HK-2 (cell line): Measurements from ENCODE around the gene TDRD3.
A peak's percentile ranks its signal among the peaks of the same experiment; 100 is the strongest.
"Not testable (repeated sequence)": the region's sequence is repeated elsewhere in the genome, so short reads cannot be mapped to it uniquely, and the experiment has no call there.

Source experiments
- DNase-seq: peaks from one replicate; pipeline ENCODE4 v3.0.0-alpha.2; 2018; ENCODE audit not compliant: unreplicated experiment

The TDRD3 gene

DNA sequence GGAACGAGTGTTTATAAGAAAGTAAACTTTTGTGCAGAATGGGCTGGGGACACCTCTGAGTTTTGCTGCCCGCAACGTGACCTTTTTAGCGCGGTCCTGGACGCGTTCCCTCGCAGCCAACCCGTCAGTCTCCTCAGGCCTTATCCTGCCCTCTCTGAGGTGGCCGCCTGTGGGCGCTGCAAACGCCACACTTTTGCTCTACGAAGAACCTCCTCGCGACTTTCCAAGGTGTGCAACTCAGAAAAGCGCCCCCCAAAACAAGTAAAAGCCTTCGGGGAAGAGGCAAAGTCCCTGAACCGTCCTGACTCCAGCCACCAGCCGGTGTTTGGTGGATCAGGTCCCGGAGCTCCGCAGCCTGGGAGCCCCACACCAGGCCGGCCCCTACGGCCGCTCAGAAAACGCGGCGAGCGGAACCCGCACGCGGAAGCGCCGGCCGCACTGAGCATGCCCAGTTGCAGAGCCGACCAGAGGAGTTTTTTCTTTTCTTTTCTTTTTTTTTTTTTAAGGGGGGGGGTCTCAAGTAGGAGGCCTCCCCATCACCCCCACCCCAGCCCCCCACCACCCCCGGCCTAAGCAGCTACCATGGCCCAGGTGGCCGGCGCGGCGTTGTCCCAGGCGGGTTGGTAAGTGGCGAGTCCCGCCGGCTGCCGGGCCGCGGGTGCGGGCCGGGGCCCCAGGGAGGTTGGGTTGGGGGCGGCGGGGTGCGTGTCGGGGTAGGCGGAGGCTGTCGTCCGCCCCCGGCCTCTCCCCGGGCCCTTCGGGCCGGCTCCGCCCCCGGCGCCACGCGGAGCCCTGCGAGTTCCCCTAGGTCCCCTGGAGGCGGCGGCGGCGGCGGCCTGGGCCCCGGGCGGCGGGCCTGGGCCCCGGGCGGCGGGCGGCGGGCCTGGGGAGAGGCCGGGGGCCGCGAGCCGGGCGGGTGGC is at the start of gene TDRD3:
Gene TDRD3 (plus strand): TSS at position 438 of the 921 bp plus-strand sequence. CDS start 145 bp downstream, at position 583.
- DNase-seq = peak; percentile 75

- DNase-seq = no peak
These were observed 49.3 kb upstream of the TDRD3 start for GRCh38 chr13:60347690-60348089.

DNA sequence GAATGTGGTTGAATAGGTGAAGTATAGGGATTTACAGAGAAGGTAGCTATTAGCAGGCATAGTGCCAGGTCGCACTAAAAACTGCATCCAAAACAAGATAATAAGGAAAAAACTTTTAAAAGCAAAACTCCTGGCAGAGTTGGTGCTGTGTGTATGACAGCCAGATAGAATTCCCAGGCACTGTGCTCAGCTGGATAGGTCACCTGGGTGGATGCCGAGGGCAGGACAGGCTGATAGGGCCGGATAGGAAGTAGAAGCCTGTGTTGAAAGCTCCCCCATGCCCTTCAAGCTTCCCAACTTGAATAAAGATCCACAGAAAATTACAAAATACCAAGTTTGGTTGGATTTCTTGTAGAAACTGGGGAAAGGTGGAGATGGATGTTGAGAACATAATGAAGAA is 48.9 kb upstream of the TDRD3 start:
- DNase-seq = no peak

- DNase-seq = peak; percentile 1
These were observed 45.7 kb upstream of the TDRD3 start for GRCh38 chr13:60351326-60351725.

- no peak for DNase-seq
These were observed 45.0 kb upstream of the TDRD3 start for GRCh38 chr13:60351855-60352615.

DNA sequence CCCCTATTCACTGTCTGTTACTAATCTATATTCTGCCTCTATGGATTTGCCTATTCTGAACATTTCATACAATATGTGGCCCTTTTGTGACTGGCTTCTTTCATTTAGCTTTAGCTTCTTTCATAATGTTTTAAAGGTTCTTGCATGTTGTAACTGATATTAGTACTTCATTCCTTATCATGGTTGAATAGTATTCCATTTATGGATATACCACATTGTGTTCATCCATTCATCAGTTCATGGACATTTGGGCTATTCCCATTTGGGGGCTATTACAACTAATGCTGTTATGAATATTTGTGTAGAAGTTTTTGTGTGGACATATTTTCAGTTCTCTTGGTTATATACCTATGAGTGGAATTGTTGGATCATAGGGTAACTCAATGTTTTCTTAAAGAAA is 44.4 kb upstream of the TDRD3 start:
- DNase-seq = no peak

DNA sequence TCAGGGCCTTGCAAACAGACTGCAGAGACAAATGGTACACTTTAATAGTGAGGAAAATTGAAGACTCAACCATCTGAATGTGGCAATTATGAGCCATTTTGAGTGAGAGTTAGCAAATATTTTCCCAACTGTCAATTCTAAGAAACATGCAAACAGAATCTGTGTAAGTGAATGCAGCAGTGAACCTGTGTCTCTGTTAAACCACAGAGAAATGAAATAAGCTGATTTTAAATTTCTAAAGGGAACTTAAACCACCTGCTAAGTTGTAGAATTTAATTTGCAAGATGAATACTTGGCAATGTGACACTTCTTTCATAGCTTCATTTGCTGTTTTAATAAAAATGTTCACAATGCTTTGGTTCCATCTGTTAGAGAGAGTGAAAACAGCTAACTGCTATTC is 42.0 kb upstream of the TDRD3 start:
- DNase-seq = no peak

DNA sequence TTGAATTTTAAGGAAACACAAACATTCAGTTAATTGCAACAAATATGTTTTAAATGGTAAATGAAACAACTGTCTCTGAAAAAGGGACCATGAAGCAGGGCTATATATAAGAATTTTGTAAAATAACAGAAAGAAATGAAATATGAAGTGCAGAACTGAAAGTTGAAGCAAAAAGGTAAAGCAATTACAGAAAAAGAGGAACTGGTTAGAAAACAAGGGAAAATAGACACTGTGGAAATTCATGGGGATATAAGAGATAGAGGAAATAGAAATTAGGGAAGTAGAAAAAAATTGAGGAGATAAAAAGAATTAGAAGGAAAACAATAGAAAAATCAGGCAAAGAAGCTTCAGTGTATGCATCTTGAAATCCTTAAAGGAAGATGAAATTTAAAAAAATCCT is 40.0 kb upstream of the TDRD3 start:
- no peak for DNase-seq

GRCh38 chr13:60358453-60358852 is 38.6 kb upstream of the TDRD3 start:
- no peak for DNase-seq

DNA sequence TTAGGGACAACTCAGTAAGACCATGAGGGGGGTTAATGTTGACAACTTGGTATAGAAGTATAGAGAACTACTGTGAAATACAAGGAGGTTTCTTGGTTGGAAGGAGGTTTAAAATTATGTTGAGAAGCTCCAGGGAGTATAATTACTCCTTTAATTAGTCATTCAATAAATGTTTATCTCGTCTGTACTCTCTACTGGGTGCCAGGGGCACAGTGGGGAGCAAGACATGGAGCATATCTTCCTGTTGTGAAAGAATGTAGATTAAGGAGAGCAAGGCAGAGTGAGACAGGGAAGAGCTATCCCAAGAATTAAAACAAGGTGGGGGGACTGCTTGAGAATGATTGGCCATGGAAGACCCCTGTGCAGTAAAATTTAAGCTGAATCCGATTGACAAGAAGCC is 33.7 kb upstream of the TDRD3 start:
- DNase-seq = no peak

DNA sequence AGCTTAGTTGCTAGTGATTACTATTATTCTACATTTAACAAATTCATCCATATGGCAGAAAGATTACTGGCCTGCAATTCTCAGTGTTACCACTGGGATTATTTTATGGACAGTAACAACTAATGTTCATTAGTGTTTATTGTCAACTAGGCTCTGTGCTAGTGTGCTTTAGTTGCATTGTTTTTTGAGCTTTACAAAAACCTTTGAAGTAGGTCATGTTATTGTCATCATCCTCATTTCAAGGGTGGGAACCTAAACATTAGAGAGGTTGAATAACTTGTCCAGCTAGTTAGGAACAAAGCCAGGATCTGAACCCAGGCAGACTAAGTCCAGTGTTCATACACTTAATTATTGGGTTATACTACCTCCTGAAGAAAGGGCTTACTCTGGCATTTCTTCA is 27.8 kb upstream of the TDRD3 start:
- DNase-seq = no peak

DNA sequence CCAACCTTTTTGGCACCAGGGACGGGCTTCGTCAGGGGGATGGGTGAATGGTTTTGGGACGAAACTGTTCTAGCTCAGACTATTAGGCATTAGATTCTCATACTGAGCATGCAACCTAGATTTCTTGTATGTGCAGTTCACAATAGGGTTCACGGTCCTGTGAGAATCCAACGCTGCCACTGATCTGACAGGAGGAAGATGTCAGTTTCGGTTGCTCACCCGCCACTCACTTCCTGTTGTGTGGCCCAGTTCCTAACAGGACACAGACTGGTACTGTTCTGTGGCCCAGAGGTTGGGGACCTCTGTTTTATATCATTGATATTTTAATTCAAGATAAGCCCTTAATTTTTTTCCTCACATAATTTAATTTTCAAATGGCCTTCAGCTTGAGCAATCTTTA is 26.7 kb upstream of the TDRD3 start:
- DNase-seq = no peak

DNA sequence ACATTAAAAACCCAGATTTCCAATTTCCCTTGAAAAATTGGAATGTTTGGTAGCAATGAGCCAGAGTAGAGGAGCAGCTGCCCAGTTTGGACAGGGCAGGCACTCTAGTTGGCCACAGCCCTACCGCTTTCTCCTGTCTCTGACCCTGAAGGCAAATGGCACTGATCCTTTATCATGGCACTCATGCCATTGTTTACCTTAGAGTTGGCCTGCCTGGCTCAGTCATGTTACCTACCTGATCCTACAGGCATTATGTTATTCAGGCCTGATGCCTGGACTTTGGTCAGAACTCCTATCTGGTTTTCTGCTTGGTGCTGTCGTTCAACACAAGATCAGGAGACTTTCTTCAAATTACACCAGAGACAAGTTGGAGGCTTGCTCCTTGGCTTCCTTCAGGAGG is 24.9 kb upstream of the TDRD3 start:
- no peak for DNase-seq

GRCh38 chr13:60379282-60379681 is 17.7 kb upstream of the TDRD3 start:
- not testable (repeated sequence) for DNase-seq

DNA sequence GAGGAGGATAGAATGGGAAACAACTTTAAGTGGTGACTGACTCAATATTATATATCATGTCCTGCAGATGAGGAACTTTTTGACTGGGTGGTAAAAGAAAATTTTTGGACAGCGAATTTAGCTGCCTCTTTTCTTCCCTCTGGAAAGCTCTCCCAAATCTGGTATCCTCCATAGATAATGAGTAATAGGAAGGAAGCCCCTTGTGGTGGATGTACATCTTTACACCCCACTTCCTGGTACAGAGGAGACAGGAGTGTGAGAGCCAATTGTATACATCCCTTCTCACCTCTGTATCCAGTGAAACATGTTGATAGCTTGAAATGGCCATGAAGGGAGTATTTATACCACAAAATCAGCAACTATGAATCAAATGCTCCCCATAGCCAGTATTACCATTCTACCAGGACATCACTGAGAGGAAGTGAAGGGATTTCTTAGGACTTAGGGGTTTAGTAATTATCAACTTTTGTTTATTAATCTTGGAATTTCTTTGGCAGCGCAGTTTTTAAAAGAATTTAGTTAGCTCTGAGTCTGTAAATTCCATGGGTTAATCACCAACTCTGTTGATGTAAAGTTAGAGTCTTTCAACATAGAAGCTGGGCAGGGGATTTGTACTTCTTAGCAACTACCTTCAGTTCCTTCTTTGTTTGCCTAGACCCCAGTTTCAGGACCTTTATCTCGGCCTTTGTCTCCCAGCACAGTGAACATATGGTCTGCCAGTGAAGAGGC is 17.0 kb upstream of the TDRD3 start:
- no peak for DNase-seq

GRCh38 chr13:60384911-60385310 is 12.1 kb upstream of the TDRD3 start:
- DNase-seq = no peak

DNA sequence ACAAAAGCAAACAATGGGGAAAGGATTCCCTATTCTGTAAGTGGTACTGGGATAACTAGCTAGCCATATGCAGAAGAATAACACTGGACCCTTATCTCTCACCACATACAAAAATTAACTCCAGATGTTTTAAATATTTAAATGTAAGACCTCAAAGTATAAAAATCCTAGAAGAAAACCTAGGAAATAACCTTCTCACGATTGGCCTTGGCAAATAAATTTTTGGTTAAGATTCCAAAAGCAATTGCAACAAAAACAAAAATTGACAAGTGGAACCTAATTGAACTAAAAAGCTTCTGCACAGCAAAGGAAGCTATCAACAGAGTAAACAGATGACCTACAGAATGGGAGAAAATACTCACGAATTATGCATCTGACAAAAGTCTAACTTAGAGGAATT is 10.8 kb upstream of the TDRD3 start:
- DNase-seq = no peak

GRCh38 chr13:60392131-60392530 is 4.9 kb upstream of the TDRD3 start:
- no peak for DNase-seq

GRCh38 chr13:60395971-60396782 is 843 bp upstream of the TDRD3 start:
- peak; percentile 85 for DNase-seq

GRCh38 chr13:60397704-60398378 is 821 bp downstream of the TDRD3 start:
- DNase-seq = peak; percentile 64

- no peak for DNase-seq
These were observed 1.4 kb downstream of the TDRD3 start for GRCh38 chr13:60398379-60398891.
